HG03066 (cell line): ENCODE results near the gene RND3.

Experiments
- ATAC-seq: cut with Tn5 transposase; IDR thresholded peaks from one replicate; pipeline ENCODE4 v1.9.1; 2021; ENCODE audit warnings: low read depth; ENCODE audit not compliant: unreplicated experiment

The RND3 gene

DNA sequence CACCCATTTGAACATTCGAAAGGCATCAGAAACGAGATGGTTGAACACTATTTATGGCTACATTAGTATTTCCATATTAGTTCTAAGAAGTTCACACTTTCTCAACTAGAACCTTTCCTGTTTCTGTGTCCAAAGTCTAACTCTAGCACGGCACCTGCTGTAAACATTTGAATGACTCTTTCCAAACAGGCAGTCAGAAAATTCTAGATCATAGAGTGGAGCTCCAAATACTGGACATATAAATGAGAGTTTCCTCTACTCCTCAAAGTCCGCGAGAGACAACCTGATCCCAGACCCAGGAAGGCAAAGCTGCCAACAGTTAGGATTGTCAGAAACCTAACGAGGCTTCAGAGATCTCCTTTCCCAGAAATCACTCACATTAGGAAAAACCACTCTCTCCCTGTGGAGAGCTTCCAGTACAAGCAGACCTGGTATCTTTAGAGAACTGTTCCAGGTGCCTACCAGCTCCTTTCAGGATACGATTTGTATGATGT lies 10.6 kb downstream of the RND3 start:
- no peak for ATAC-seq

DNA sequence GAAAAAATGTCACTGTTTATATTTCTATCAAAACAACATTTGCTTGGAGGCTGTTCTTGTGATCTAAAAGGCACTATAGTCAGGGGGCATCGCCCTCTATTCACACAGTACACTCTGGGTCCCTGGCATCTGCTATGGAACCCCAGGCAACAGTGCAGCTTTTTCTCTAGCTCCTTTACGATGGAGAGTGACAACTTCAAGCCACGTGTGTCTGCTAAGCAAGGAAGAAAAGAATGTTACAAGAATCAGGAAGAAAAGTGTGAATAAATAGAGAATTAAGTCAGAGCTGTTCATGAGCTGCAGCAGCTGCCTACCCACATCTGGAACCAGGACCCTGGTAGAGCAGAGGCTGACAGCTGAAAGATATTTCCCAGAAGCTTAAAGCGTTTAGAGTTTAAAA lies 11.2 kb downstream of the RND3 start:
- no peak for ATAC-seq

DNA sequence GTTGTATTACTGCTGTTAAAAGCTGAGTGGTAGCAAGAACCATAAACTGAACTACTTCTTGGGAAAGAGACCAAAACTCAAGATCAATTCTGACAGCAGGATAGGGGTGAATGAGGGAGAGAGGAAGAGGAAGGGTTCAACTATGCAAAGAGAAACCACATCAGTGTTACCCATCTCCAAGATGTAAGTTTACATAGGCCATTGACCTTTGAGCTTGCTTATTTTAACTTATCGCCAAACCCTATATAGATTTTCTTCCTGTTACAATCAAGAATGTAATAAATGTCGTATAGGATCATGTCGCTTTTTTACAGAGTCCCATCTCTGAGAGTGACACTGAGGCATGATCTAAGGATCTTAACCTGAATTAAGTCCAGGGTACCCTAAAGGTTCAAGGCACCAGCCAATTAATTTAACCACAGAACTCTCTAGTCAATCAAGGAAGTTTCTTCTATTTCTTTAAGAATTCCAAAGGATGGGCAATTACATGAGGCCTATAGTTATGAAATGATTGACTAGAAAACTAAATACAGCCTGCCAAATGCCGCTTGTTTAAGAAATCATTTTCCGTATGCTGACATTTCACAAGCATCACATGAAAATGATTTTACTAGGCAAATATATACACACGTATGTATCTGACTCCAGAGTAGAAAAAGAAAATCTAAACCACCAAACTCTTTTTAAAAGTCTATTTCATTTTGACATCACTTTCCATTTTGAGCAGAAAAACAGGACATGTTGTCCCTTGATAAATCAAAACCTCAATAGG lies 11.8 kb downstream of the RND3 start:
- no peak for ATAC-seq

DNA sequence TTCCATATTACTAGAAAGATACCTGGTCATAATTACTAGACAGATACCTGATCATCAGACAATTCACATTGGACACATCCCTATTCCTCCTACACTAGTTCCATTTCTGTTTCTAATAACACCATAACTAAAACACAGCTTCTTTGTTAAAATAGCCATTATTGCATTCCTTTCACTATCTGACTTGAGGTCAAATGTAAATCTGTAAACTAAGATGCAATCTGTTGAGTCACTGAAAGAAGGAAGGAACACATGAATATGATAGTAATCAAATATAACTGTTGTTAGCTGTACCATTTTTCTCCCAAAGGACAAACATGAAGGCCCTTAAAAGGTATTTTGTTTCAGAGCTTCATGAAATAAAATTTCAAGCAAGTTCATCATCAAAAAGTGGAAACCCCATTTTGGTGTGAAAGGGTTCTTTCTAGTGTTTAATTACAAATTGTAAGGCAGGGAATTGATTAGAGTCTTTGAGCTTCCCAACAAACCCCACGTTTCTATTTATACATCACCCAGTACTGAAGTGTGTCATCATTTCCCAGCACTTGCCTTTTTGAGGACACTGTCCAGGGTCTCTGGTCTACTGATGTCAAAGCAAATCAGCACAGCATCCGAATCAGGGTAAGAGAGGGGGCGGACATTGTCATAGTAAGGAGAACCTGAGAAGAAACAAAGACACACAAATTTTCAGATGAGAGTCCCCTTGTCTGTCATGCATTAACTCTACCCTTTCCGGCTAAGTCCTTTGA lies 13.0 kb downstream of the RND3 start:
- no peak for ATAC-seq

- no peak for ATAC-seq
Measured at GRCh38 chr2:150473767-150474166, 13.7 kb downstream of the RND3 start.

DNA sequence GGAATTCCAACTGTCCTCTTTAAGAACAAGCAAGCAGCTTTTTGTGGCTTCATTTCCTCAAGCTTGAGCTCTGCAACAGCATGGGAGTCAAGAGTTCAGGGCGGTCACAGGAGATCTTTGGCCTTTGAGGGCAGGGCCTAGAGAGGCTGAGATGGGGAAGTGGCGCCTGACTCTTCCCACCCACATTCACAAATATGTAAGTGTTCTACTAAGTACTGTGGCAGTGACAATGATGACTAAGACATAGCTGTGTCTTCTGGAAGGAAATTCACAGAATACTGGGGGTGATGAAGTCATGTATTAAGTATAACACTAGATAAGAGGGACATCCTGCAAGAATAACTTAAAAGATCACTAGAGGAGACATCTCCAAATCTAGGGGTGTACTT lies 15.0 kb downstream of the RND3 start:
- peak; percentile 70 for ATAC-seq

- peak; percentile 22 for ATAC-seq
Measured at GRCh38 chr2:150471813-150472510, 15.5 kb downstream of the RND3 start.

DNA sequence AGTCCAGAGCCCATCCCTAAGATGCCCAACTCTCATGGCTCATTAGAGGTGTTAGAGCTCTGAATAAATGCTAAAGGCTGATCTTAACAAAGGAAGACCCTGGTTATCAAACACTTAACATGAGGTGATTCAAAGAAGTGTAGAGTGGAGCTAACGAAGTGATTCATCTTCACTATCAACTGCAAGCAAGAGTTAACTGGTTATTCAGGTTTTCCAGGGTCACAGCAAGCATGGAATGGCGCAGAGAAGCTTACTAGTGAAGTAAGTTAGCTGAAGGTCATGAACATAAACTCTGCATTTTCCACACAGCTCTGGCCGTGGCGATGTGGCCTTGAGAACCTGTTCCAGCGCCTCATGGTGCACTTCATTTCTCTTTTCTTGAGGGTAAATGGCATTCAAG lies 17.0 kb downstream of the RND3 start:
- no peak for ATAC-seq

- ATAC-seq = no peak
Measured at GRCh38 chr2:150469706-150470274, 17.7 kb downstream of the RND3 start.

DNA sequence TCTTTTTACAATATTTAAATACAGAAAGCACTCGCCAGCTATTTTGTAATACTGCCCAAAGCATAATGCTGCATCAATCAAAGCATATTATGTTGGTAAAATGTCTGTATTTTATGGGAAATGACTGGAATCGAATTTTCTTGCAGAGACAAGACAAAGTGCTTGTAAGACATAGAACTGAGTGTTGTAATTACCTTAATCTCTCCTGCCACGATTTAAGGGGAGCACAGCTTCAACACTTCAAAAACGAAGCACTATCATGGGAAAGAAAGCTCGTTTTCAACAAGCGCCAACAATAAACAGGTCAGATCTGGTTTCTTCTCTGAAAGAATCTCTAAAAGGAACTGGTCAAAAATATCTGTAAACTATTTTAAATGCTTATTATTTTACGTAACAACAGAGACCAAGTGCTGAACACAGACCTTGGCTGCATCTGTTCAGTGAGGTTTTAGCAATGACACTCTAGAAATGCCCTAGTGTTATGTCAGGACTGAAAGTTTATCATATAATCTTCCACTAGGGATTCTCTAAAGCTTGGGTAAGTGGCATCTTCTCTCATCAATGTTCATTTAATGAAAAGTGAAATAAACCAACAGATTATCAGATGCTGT lies 19.0 kb downstream of the RND3 start:
- ATAC-seq = no peak

GRCh38 chr2:150467621-150467963 lies 19.9 kb downstream of the RND3 start:
- ATAC-seq = no peak

GRCh38 chr2:150466741-150467620 lies 20.5 kb downstream of the RND3 start:
- no peak for ATAC-seq

DNA sequence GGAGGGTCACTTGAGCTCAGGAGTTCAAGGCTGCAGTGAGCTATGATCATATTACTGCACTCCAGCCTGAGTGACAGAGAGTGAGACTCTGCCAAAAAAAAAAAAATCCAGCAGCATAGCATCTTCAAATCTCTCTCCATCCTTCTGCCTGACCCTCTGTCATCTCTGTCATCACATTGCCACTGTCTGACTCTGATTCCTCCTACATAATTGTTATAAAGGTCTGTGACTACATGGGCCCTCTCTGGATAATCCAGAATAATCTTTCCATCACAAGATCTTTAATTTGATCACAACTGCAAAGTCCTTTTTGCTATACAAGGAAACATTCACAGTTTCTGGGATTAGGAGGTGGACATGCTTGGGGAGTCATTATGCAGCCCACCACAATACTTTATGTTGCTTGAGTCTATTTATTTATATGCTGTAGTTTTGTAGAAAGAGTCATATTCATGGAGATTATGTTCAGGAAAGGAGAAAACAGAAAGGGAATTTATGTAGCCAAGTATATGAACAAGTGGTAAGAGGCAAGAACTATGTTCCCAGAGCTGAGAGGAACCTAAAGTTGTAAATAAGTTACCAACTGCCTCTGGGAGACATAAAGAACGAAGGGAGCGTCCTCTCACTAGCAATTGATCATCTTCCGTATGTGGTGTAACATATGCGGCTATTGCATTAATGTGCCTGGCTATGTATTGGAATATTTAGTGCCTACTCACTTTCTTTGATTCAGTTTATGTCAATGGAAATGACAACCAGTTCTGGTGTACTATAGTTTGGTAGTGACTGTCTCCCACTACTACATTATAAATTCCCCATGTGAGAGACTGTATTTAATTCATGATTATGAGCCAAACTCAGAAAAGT lies 21.5 kb downstream of the RND3 start:
- ATAC-seq = no peak

DNA sequence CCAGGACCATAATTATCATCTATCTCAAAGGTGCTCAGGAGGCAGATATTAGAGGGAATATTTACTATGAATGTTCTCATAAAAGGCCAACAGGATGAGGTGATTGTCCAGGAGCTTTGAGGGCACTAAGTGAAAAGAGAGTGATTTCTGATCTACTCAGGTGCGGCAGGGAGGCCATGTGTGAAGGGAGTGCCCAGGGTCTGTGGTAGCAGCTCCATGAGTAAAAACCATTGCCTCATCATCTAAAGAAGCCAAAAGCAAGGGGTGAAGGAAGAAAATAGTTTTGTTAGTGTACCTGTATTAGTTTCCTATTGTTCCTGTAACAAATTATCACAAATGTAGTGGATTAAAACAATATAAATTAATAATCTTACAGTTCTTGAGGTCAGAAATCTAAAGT lies 22.5 kb downstream of the RND3 start:
- ATAC-seq = no peak

DNA sequence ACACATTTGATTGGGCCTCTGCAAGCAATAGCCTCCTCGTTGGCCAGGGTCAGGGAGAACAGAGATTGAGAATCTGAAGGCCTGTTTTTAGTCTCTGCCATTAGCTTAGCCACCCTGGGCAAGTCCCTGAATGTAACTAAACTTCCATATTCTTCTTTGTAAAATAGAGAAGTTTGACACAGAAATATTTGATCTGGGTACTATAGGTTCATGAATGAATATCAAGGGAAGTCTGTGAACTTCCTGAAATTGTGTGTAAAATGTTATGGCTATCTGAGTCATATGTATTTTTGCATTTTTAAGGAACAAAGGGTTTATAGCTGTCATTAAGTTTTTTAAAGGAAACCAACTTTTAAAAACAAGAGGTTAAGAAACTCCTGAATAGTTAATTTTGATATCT lies 23.2 kb downstream of the RND3 start:
- ATAC-seq = no peak

DNA sequence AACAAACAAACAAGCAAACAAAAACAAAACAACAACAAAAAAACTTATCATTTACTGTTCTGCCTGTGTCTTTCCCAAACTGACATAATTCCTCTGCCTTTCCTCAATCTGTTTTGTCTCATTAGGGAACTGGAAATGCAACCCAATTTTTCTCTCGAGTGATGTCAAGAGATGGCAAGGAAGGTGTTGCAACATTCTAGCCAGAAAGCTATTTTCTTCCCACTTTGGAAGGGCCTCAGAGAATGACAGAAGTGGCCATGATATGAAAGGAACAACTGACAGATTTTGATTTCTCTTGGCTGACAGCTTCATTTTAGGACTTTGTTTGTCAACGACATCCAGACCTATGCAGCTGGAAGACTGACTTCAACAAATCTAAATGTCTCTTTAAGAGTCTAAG lies 24.7 kb downstream of the RND3 start:
- no peak for ATAC-seq

DNA sequence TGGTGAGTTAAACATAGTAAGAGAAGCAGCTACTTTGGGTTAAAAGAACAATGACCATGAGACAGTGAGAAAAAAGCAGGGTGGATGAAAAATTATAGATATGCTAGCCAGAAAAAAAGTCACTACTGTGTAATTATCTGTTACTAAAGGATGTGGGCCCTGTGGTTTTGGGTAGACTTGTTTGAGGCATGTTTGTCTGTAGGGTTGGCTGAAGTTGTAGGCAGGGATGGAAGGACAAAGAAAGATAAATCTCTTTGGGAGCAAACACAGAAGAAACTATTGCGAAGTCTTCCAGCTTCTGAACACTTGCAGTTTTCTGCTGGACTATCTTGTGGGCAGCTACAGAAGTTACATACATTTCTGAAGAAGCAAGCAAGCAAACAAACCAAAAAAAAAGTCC lies 28.2 kb downstream of the RND3 start:
- ATAC-seq = no peak

GRCh38 chr2:150450765-150451164 lies 36.7 kb downstream of the RND3 start:
- no peak for ATAC-seq

DNA sequence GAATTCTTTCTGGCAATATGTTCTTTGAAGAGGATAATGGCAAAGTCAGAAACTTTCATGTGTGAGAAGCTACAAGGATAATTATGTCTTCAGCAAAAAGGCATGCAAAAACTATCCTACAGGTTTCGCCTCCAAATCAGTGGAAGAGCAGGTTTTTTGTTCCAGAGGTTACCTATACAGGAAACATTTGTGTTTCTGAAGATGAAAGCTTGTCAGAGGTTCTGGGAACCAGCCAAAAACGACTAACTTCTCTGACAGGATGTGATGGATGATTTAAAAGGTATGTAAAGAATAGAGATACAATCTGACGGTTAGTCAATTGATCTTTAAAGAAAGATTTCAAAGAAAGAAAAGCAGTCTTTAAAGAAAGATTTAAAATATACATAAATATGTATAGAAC lies 37.6 kb downstream of the RND3 start:
- no peak for ATAC-seq
